Panc1 (cell line): ENCODE data around the gene RFTN1. TPM values are rescaled to one million over a fixed set of nuclear protein-coding genes. Genes with fewer than 3 reads are reported as not detected.

ENCODE experiments used
- ATAC-seq: fragments of 200-7000 bp; cut with Tn5 transposase; 2 replicates; pipeline ENCODE4 v1.9.1; 2020; ENCODE audit warnings: mild to moderate bottlenecking, moderate library complexity
- BruUV-seq: library from RNA; stranded (reverse); fragments of 400-500 nt; replicated peaks from 2 replicates; lab custom pipeline; 2021; lab: Mats Ljungman, UMichigan
- CTCF ChIA-PET: fragments of 300-600 bp; sonication (Branson Sonifier 250); formaldehyde crosslinking; loops from one replicate; lab custom pipeline; 2022; ENCODE audit warnings: antibody characterized with exemption; lab: Charles Lee
- POLR2A ChIA-PET: fragments of 300-600 bp; sonication (Branson Sonifier 250); formaldehyde crosslinking; loops from one replicate; lab custom pipeline; 2022; ENCODE audit warnings: antibody characterized with exemption; lab: Charles Lee
- DNase-seq: peaks from one replicate; pipeline ENCODE4 v3.0.0-alpha.2; 2010; ENCODE audit warnings: low read depth, low spot score
- H3K27ac ChIP-seq: 2 replicates; pipeline ENCODE4 v1.5.1; 2011; ENCODE audit warnings: mild to moderate bottlenecking, low read length, inconsistent platforms
- H3K27me3 ChIP-seq: fragments of 200-500 bp; sonication (Bioruptor generic); 2 replicates; pipeline ENCODE4 v1.6.0; 2014; ENCODE audit warnings: low read length, inconsistent platforms; ENCODE audit not compliant: control insufficient read depth, insufficient read depth
- H3K36me3 ChIP-seq: fragments of 200-500 bp; sonication (Bioruptor generic); 2 replicates; pipeline ENCODE4 v1.5.1; 2014; ENCODE audit warnings: inconsistent platforms, mild to moderate bottlenecking, low read length, moderate library complexity; ENCODE audit not compliant: control insufficient read depth, insufficient read depth
- H3K4me1 ChIP-seq: 2 replicates; pipeline ENCODE4 v1.5.1; 2011; ENCODE audit warnings: inconsistent platforms, mild to moderate bottlenecking, low read length, moderate library complexity; ENCODE audit not compliant: control insufficient read depth, insufficient read depth
- H3K4me3 ChIP-seq, 2 experiments: 2 replicates each; pipeline ENCODE4 v1.5.1; 2011 to 2012; ENCODE audit warnings: low read depth in 2 of 2, low read length in 2 of 2, mild to moderate bottlenecking in 2 of 2, inconsistent platforms in 1 of 2, moderate library complexity in 1 of 2
- H3K9me3 ChIP-seq: fragments of 200-500 bp; sonication (Bioruptor generic); 2 replicates; pipeline ENCODE4 v1.5.1; 2014; ENCODE audit warnings: low read depth, mild to moderate bottlenecking, inconsistent platforms, low read length, moderate library complexity; ENCODE audit not compliant: control insufficient read depth, insufficient read depth
- POLR2AphosphoS5 ChIP-seq: IDR thresholded peaks from 2 replicates; pipeline ENCODE4 v1.6.1; 2012; ENCODE audit warnings: mild to moderate bottlenecking, low read depth, low read length, moderate library complexity
- REST ChIP-seq, 2 experiments: IDR thresholded peaks; 2 replicates each; pipeline ENCODE4 v1.6.1; 2011 to 2012; ENCODE audit warnings: low read depth in 2 of 2, control low read depth in 1 of 2, low read length in 1 of 2, mild to moderate bottlenecking in 1 of 2, moderate library complexity in 1 of 2; ENCODE audit not compliant: insufficient read depth in 1 of 2
- SIN3A ChIP-seq: IDR thresholded peaks from 2 replicates; pipeline ENCODE4 v1.6.1; 2012; ENCODE audit warnings: low read depth, mild to moderate bottlenecking, low read length, moderate library complexity, borderline replicate concordance; ENCODE audit not compliant: insufficient read depth
- TCF7L2 ChIP-seq: IDR thresholded peaks from 2 replicates; pipeline ENCODE4 v1.6.1; 2011; ENCODE audit warnings: mild to moderate bottlenecking, low read depth, low read length, inconsistent platforms
- in situ Hi-C: cut with HindIII; loops from 2 replicates; pipeline ENCODE4 v1.10.0; 2016; ENCODE audit warnings: low sequenced_read_pairs, low pct_unique_long_range_greater_than_20kb
- intact Hi-C: fragments of 100-400 bp; cut with micrococcal nuclease; formaldehyde crosslinking; loops from one replicate; pipeline ENCODE4 v1.10.0; 2022; ENCODE audit not compliant: unreplicated experiment
- total RNA-seq: library from RNA; stranded (reverse); gene quantifications from one replicate; pipeline ENCODE4 v1.2.1, GENCODE V29; 2021; ENCODE audit not compliant: unreplicated experiment
- TF ChIP-seq, protein P1 (sequence below): fragments of 450-650 bp; IDR thresholded peaks from 2 replicates; pipeline ENCODE4 v1.5.1; 2017; ENCODE audit warnings: mild to moderate bottlenecking

RFTN1 gene
- total RNA-seq, 1 experiment from 2014 or later: 0.90 TPM

GRCh38 chr3:16419640-16420241, 93.8 kb downstream of the RFTN1 start:
- ATAC-seq: no peak
- BruUV-seq: no TSS peak
- no peaks in the 10 kb centered on the region for H3K36me3 ChIP-seq
- H3K4me3 ChIP-seq: no peak overlapping the region
- no peaks in the 10 kb centered on the region for H3K27me3 ChIP-seq
- in situ Hi-C loops (no loop called here), intact Hi-C loops (no loop called here)
- DNase-seq: no peak
- ChIA-PET POLR2A (no interaction called here), CTCF (interaction anchor here (0.6 kb wide), 1 partner anchor 118 kb away, joined by 3 read pairs; no protein-coding TSS in a partner anchor)
- no peaks in the 10 kb centered on the region for H3K9me3 ChIP-seq
- no peak overlapping the region for H3K27ac ChIP-seq
- TF ChIP-seq, protein P1, sequence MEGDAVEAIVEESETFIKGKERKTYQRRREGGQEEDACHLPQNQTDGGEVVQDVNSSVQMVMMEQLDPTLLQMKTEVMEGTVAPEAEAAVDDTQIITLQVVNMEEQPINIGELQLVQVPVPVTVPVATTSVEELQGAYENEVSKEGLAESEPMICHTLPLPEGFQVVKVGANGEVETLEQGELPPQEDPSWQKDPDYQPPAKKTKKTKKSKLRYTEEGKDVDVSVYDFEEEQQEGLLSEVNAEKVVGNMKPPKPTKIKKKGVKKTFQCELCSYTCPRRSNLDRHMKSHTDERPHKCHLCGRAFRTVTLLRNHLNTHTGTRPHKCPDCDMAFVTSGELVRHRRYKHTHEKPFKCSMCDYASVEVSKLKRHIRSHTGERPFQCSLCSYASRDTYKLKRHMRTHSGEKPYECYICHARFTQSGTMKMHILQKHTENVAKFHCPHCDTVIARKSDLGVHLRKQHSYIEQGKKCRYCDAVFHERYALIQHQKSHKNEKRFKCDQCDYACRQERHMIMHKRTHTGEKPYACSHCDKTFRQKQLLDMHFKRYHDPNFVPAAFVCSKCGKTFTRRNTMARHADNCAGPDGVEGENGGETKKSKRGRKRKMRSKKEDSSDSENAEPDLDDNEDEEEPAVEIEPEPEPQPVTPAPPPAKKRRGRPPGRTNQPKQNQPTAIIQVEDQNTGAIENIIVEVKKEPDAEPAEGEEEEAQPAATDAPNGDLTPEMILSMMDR: no peak
- TF ChIP-seq REST (IDR thresholded peaks at IDR 0.05; ENCODE audit: insufficient read depth in 1 of 2, low read depth in 2 of 2, low read length in 1 of 2) (no peak), TCF7L2 (no peak), POLR2AphosphoS5 (no peak), SIN3A (no peak)
- no peaks in the 10 kb centered on the region for H3K4me1 ChIP-seq

- in situ Hi-C loops (no loop called here), intact Hi-C loops (no loop called here)
- no peak overlapping the region for H3K27ac ChIP-seq
- ChIA-PET CTCF (no interaction called here), POLR2A (no interaction called here)
- no peaks in the 10 kb centered on the region for H3K36me3 ChIP-seq
- TF ChIP-seq, protein P1: no peak
- ATAC-seq: no peak
- no peaks in the 10 kb centered on the region for H3K27me3 ChIP-seq
- DNase-seq: no peak
- H3K9me3 ChIP-seq: no peaks in the 10 kb centered on the region
- no TSS peak for BruUV-seq
- no peak overlapping the region for H3K4me3 ChIP-seq
- no peaks in the 10 kb centered on the region for H3K4me1 ChIP-seq
These were observed 95.4 kb downstream of the RFTN1 start for GRCh38 chr3:16417945-16418739.
